ENCODE data around the gene DAZAP1. TPM values are rescaled to one million over a fixed set of nuclear protein-coding genes. Genes with fewer than 3 reads are reported as not detected.
A peak's percentile ranks its signal among the peaks of the same experiment; 100 is the strongest.

Gene DAZAP1
- total RNA-seq, 1 experiment from 2014 or later = 360 TPM

- ATAC-seq (no peak), DNase-seq (ENCODE audit: low spot score) (no peak)
- Mint-ChIP-seq H3K4me1 (no peaks in the 10 kb centered on the region), H3K4me3 (no peak overlapping the region), H3K27ac (no peak overlapping the region), H3K9me3 (no peaks in the 10 kb centered on the region), H3K36me3 (peaks cover 18% of the 10 kb centered on the region), H3K27me3 (ENCODE audit: low read depth) (no peaks in the 10 kb centered on the region; the same call in 1 of the 2 replicates)
- TF ChIP-seq ZNF416 (CRISPR knock-in tag; IDR thresholded peaks at IDR 0.05) (no peak), JAZF1 (CRISPR knock-in tag; IDR thresholded peaks at IDR 0.05) (no peak), MAX (CRISPR knock-in tag; IDR thresholded peaks at IDR 0.05) (no peak), ETV6 (CRISPR knock-in tag; IDR thresholded peaks at IDR 0.05) (no peak), PRRX2 (CRISPR knock-in tag; IDR thresholded peaks at IDR 0.05) (no peak), ATF6 (CRISPR knock-in tag; IDR thresholded peaks at IDR 0.05) (no peak), ZNF317 (CRISPR knock-in tag; IDR thresholded peaks at IDR 0.05; ENCODE audit: borderline replicate concordance, low read depth) (no peak)
- POLR2A ChIA-PET = interaction anchor here (0.6 to 0.7 kb wide), 2 partner anchors 125 to 395 kb away, joined by 3 read pairs; partner anchors contain the start of gene CIRBP
- CTCF ChIA-PET = interaction anchor here (1.2 kb wide), 2 partner anchors 78 to 149 kb away, joined by 3 read pairs; no protein-coding TSS in a partner anchor
Measured at GRCh38 chr19:1393841-1394240, 13.5 kb upstream of the DAZAP1 start.

- Mint-ChIP-seq H3K36me3 (peaks cover 12% of the 10 kb centered on the region), H3K27ac (no peak overlapping the region), H3K4me1 (no peaks in the 10 kb centered on the region), H3K4me3 (no peak overlapping the region), H3K27me3 (ENCODE audit: low read depth) (no peaks in the 10 kb centered on the region; the same call in 1 of the 2 replicates), H3K9me3 (no peaks in the 10 kb centered on the region)
- ATAC-seq (peak; percentile 23), DNase-seq (ENCODE audit: low spot score) (no peak)
- TF ChIP-seq ZNF263 (CRISPR knock-in tag; IDR thresholded peaks at IDR 0.05; ENCODE audit: low read depth) (peak; percentile 97), ELF4 (CRISPR knock-in tag; IDR thresholded peaks at IDR 0.05; ENCODE audit: low read depth) (peak; percentile 66; the same call in 1 of the 2 replicates), JAZF1 (CRISPR knock-in tag; IDR thresholded peaks at IDR 0.05) (no peak)
- ChIA-PET POLR2A (interaction anchor here (0.6 to 0.7 kb wide), 2 partner anchors 125 to 396 kb away, joined by 3 read pairs; partner anchors contain the start of gene CIRBP), CTCF (interaction anchor here (0.7 to 1.2 kb wide), 3 partner anchors 79 to 150 kb away, joined by 3 read pairs; no protein-coding TSS in a partner anchor)
Measured at GRCh38 chr19:1394252-1395193, 12.9 kb upstream of the DAZAP1 start.

- TF ChIP-seq ZNF281 (CRISPR knock-in tag; IDR thresholded peaks at IDR 0.05) (no peak), E2F4 (CRISPR knock-in tag; IDR thresholded peaks at IDR 0.05; ENCODE audit: borderline replicate concordance, low read depth) (0 out of 2 replicates have a peak, but pooled peaks have one; percentile 6), NR2C2 (CRISPR knock-in tag; IDR thresholded peaks at IDR 0.05) (0 out of 2 replicates have a peak, but pooled peaks have one; percentile 17)
- no peak for ATAC-seq
- POLR2A ChIA-PET = no interaction called here
Measured at GRCh38 chr19:1395194-1396018, 12.0 kb upstream of the DAZAP1 start.

More at GRCh38 chr19:1395194-1396018, 12.0 kb upstream of the DAZAP1 start:
- CTCF ChIA-PET = interaction anchor here (0.7 kb wide), 1 partner anchor 151 kb away, joined by 3 read pairs; no protein-coding TSS in a partner anchor
- Mint-ChIP-seq H3K4me3 (no peak overlapping the region), H3K27me3 (ENCODE audit: low read depth) (no peaks in the 10 kb centered on the region; the same call in 1 of the 2 replicates), H3K4me1 (no peaks in the 10 kb centered on the region), H3K9me3 (no peaks in the 10 kb centered on the region), H3K27ac (no peak overlapping the region), H3K36me3 (peaks cover 10% of the 10 kb centered on the region)
- no peak for DNase-seq (ENCODE audit: low spot score)
